ENCODE data around the gene SBNO1.
"Not testable (repeated sequence)": the region's sequence is repeated elsewhere in the genome, so short reads cannot be mapped to it uniquely, and the experiment has no call there.

Gene SBNO1

GRCh38 chr12:123270214-123271000, 94.2 kb downstream of the SBNO1 start:
- no peak for DNase-seq (ENCODE audit: low read depth)

GRCh38 chr12:123269896-123270213, 94.8 kb downstream of the SBNO1 start:
- no peak for DNase-seq (ENCODE audit: low read depth)

- DNase-seq (ENCODE audit: low read depth) = no peak
Observed at GRCh38 chr12:123269395-123269892, 95.2 kb downstream of the SBNO1 start.

GRCh38 chr12:123268850-123269249, 95.8 kb downstream of the SBNO1 start:
- no peak for DNase-seq (ENCODE audit: low read depth)

- no peak for DNase-seq (ENCODE audit: low read depth)
Observed at GRCh38 chr12:123267991-123268843, 96.4 kb downstream of the SBNO1 start.

GRCh38 chr12:123267335-123267920, 97.2 kb downstream of the SBNO1 start:
- no peak for DNase-seq (ENCODE audit: low read depth)

GRCh38 chr12:123266679-123267277, 97.9 kb downstream of the SBNO1 start:
- DNase-seq (ENCODE audit: low read depth) = no peak

GRCh38 chr12:123265851-123266678, 98.6 kb downstream of the SBNO1 start:
- no peak for DNase-seq (ENCODE audit: low read depth)

- no peak for DNase-seq (ENCODE audit: low read depth)
Observed at GRCh38 chr12:123264642-123265041, 100.0 kb downstream of the SBNO1 start.

GRCh38 chr12:123263196-123263817, 101.3 kb downstream of the SBNO1 start:
- no peak for DNase-seq (ENCODE audit: low read depth)

- DNase-seq (ENCODE audit: low read depth) = no peak
Observed at GRCh38 chr12:123261196-123261595, 103.5 kb downstream of the SBNO1 start.

GRCh38 chr12:123260081-123260480, 104.6 kb downstream of the SBNO1 start:
- no peak for DNase-seq (ENCODE audit: low read depth)

- no peak for DNase-seq (ENCODE audit: low read depth)
Observed at GRCh38 chr12:123258593-123258992, 106.1 kb downstream of the SBNO1 start.

- no peak for DNase-seq (ENCODE audit: low read depth)
Observed at GRCh38 chr12:123254853-123255446, 109.7 kb downstream of the SBNO1 start.

GRCh38 chr12:123253641-123254459, 110.8 kb downstream of the SBNO1 start:
- DNase-seq (ENCODE audit: low read depth) = no peak

GRCh38 chr12:123252365-123252764, 112.3 kb downstream of the SBNO1 start:
- DNase-seq (ENCODE audit: low read depth) = not testable (repeated sequence)

- no peak for DNase-seq (ENCODE audit: low read depth)
Observed at GRCh38 chr12:123251403-123252076, 113.1 kb downstream of the SBNO1 start.

GRCh38 chr12:123250471-123251383, 113.9 kb downstream of the SBNO1 start:
- no peak for DNase-seq (ENCODE audit: low read depth)
